ENCODE results near the gene NSD2. TPM values are rescaled to one million over a fixed set of nuclear protein-coding genes. Genes with fewer than 3 reads are reported as not detected.
A peak's percentile ranks its signal among the peaks of the same experiment; 100 is the strongest.

The NSD2 gene
- 100 to 1,000 TPM in 4 of 6 experiments, 10 to 100 TPM in 2; 65.2 to 121 (median 109) TPM for total RNA-seq (2021; fragmentation: NEBNext Ultra II Directional; extraction: Animal tissue kit (Norgen Biotek cat#: 25700))
- long read RNA-seq, full-length matches to known transcripts: 1 of 21 reads
- long read RNA-seq, partial matches to known transcripts: 10 of 21 reads
- long read RNA-seq, other reads (novel, unspliced or antisense): 10 of 21 reads

- TF ChIP-seq CTCF (IDR thresholded peaks at IDR 0.05): no peak
- Mint-ChIP-seq H3K36me3 (ENCODE audit: low read depth) (peaks cover 13% of the 10 kb centered on the region; the same call in 1 of the 2 replicates), H3K27ac (peak within 1 kb of the TSS; percentile 94), H3K4me3 (peak within 1 kb of the TSS; percentile 94), H3K27me3 (ENCODE audit: insufficient read depth) (peaks cover 4% of the 10 kb centered on the region; the same call in 1 of the 2 replicates), H3K4me1 (ENCODE audit: low read depth) (peaks cover 37% of the 10 kb centered on the region), H3K9me3 (no peaks in the 10 kb centered on the region)
- peak; percentile 76 for DNase-seq
These were observed at the start of gene NSD2 for GRCh38 chr4:1870578-1871443. Gene NSD2, plus strand, starts transcription at chr4:1871393. Its CDS starts 29,262 bp downstream, at chr4:1900655.

GRCh38 chr4:1821679-1822567 is 49.3 kb upstream of the NSD2 start:
- Mint-ChIP-seq H3K4me3 (no peak overlapping the region), H3K36me3 (ENCODE audit: low read depth) (peaks cover 11% of the 10 kb centered on the region), H3K27me3 (ENCODE audit: insufficient read depth) (no peaks in the 10 kb centered on the region; the same call in 1 of the 2 replicates), H3K9me3 (no peaks in the 10 kb centered on the region), H3K4me1 (ENCODE audit: low read depth) (no peaks in the 10 kb centered on the region), H3K27ac (no peak overlapping the region)
- DNase-seq: no peak
- TF ChIP-seq CTCF (IDR thresholded peaks at IDR 0.05): no peak

DNA sequence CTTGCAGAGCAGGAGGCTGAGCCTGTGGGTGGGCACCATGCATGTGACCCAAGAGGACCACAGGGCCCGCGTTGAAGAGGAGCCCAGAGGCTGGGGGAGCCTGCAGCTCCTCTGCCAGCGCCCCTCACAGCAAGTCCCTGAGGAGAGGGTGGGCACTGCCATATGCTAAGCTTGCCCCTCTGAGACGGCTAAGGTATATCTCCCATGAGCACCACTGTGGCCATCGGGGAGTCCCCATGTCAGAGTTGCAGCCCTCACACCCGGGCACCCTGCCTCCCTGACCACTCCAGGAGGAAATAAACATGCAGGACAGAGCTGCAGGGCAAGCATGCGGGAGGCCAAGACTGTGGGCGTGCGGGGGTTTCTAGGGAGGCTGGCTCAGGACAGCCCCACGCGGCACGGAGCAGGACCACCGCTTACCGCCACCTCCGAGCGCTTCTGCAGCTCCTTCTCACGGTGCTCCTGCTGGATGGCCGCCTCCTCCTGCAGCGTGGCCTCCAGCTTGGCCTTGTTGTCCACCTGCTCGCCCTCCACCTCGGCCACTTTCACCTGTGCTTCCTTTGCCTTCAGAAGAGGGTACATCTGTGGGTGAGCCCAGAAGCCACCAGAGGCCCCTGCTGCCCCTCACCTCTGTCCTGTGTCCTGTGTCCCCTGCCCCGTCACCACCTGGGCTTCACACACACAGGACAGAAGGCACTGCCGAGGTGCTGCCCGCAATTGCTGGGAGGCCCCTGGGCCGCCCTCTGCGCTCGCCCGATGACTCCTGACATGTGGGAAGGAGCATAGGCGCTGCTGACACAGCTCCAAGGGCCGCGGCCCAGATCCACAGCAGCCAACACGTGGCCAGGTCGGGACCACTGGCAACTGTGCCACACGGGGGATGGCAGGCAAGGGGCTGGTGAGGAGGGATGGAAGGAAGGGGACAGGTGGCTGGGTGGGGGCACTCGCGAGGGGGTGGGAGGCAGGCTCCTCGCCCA is 48.3 kb upstream of the NSD2 start:
- Mint-ChIP-seq H3K9me3 (no peaks in the 10 kb centered on the region), H3K36me3 (ENCODE audit: low read depth) (peaks cover 11% of the 10 kb centered on the region), H3K4me3 (no peak overlapping the region), H3K27me3 (ENCODE audit: insufficient read depth) (no peaks in the 10 kb centered on the region; the same call in 1 of the 2 replicates), H3K4me1 (ENCODE audit: low read depth) (no peaks in the 10 kb centered on the region), H3K27ac (no peak overlapping the region)
- no peak for DNase-seq
- TF ChIP-seq CTCF (IDR thresholded peaks at IDR 0.05): no peak

- Mint-ChIP-seq H3K36me3 (ENCODE audit: low read depth) (peaks cover 11% of the 10 kb centered on the region), H3K27me3 (ENCODE audit: insufficient read depth) (no peaks in the 10 kb centered on the region; the same call in 1 of the 2 replicates), H3K4me1 (ENCODE audit: low read depth) (no peaks in the 10 kb centered on the region), H3K4me3 (no peak overlapping the region), H3K27ac (no peak overlapping the region), H3K9me3 (no peaks in the 10 kb centered on the region)
- no peak for DNase-seq
- no peak for TF ChIP-seq CTCF (IDR thresholded peaks at IDR 0.05)
These were observed 47.7 kb upstream of the NSD2 start for GRCh38 chr4:1823545-1823932.

All from HFFc6 (cell line).